GM19025 (cell line): ENCODE measurements around the gene HMX1.

ENCODE experiments used
- ATAC-seq: cut with Tn5 transposase; IDR thresholded peaks from one replicate; pipeline ENCODE4 v1.9.1; 2021; ENCODE audit warnings: mild to moderate bottlenecking, low read depth, moderate library complexity; ENCODE audit not compliant: unreplicated experiment

Gene HMX1

DNA sequence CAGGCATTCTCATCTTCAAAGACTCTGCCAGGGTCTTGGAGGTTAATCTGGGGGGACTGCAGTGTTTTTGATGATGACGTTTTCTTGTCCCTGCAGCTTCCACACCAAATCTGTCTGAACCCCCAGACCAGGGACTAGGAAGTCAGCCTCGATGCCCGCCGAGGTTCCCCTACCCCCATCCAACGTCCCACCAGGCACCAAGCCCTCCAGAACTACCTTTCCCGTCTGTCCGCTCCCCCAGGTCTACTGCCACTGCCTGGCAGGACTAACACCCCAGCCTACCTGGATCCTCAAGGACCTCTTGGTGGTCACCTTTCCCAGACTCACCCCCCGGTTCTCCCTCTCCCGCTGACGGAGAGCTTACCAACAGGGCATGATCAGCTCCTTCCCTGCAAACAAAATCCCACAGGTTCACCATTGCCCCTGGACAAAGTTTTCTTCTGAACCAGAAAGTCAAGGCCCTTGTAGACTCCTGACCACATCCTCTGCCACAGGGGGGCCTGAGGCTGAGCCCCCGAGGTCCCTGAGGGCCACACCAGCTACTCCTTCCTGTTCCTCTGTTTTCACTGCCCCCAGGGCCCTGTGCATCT is 40.9 kb downstream of the HMX1 start:
- no peak for ATAC-seq

DNA sequence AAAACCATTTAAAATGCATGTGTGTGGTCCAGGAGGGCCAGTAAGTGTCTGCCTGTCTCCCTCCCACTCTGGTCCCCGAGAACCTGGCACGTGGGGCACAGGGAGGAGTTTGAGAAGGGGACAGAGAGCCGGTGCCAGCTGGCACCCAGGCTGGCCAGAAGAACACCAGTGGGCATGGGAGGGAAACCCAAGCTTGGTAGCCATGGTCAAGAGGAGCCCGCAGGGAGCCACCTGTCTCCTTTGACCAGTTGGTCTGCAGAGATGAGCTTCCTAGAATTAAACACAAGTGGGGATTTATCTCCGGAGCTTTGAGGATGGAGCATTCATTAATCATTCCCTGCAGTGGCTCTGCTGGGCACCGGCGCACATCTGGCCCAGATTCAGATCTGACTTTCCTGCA is 41.6 kb downstream of the HMX1 start:
- no peak for ATAC-seq

DNA sequence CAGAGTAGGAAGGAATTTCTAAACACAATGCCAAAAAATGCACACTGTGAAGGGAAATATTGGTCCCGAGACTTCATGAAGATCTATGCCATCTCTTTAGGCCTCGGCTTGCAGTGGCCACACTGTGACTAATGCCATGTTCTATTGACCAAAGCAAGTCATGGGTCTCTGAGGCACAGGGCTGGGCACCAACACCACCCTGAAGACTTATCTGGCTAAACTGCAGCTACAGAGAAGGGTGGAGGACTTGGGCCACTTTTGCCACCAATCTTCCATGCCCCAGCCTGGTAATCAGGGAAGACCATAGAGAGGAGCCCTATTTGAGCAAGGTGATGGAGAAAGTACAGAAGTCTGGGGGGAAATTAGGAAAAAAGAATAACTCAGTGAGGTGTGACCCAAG is 42.1 kb downstream of the HMX1 start:
- ATAC-seq, result no peak

DNA sequence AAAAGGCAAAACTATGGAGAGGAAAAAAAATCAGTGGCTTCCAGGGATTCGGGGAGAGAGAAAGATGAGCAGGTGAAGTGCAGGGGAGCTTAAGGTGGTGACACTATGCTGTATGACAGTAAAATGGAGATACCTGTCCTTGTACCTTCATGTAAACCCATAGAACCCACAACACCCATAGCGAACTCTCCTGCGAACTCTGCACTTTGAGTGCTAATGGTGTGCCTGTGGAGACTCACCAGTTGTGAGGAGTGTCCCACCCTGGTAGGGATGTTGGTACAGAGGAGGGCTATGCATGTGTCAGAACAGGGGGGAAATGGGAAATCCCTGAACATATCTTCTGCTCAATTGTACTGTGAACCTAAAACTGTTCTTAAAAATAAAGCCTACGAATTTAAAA is 42.8 kb downstream of the HMX1 start:
- ATAC-seq, result no peak

DNA sequence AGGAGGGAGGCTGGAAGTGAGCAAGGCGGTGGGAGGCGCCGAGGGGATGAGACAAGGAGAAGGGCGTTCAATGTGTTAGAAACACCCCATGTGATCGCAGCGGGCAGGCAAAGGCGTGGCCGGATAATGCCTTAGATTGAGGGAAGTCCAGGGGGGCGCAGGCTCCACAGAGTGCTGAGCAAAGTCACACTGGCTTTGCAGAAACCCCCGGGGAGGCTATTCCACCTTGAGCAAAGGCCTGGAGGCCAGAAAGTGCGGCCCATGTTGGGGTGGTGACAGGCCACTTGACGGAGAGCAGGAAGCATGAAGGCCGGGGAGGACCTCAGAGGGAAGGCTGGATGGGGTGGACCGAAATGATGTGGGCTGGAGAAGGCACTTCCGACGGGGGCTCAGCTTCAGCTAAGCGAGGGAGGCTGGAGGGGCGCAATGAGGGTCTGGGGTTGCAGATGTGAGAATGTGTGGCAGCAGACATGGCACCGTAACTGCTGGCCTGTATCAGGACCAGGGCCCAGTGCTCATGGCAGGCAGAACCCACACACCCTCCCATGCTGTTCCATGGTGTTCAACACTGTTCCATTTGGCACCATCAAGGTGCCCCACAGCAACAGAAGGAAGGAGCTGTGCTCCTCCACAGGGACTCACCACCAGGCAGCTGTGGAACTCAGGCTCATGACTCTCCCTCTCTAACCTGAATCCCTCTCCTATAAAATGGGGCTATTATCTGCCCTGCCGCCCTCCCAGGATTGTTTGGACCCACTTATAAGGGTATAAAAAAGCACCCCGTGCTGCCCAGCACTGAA is 50.3 kb downstream of the HMX1 start:
- no peak for ATAC-seq

DNA sequence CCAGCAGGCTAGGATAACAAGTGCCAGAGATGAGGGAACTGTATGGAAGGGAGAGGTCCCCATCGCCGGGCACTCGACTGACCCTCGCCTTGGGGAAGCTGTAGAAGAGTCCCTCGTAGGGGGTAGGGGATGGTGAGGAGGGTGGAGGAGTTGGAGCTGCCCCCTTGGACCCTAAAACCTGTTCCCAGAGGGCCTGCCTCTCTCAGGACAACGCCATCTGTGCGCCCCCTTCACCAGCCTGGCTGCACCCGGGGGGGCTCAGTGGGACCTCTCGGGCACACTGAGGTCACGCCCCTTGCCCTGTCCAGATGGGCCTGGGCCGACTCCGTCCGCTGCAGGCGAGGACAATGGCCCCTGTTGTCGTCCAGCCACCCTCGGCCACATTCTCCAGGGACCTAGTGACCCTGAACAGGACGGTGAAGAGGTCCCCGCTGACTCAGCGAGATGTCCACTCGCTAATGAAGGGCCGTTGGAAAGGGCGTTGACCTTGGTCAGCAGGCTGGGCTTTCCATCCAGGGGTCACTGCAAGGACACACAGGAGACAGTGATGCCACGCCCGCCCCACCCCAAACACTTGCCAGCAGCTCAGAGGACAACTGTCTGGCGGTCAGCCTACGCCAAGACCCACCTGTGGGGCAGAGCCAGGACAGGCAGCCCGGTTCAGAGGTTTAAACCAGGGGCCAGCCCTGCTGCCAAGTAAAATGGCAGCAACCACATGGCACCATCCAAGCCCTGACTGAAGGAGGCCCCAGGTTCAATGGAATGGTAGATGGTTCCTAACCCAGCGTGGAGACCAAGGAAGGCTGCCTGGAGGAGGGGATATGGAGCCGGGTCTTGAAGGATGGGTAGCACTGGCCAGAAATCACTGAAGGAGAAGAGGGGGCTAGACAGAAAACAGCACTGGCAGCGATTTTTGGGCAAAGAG is 51.2 kb downstream of the HMX1 start:
- no peak for ATAC-seq

DNA sequence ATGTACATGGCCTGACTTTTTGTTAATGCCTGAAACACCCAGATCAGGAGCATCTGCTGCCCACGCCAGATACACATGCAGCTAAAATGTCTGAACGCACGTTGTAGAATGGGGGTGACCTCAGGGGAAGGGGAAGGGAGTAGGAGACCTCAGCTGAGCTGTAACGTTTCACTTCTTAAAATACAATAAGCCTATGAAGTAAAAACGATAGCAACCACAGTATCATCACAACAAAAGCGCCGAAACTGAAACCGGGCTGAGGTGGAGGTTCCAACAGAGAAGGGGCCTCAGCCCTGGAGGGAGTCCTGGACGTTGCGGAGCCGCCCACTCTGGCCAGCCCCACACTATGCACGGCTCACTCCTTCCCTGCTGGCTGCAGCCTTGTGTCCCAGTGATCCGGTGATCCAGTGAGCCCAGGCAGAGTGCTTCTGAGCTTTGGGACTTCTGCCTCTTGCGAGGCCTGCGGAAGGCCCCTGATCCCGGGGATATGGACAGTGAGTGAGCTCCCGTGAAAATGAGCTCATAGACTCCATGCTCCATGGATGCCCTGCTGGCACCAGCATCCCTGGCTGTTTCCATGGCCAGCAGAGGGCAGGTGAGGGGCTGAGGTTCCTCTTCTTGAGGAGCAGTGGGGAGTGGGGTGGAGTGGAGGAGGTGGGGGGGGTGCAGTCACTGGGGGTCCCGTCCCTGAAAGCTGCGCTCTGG is 52.0 kb downstream of the HMX1 start:
- ATAC-seq, result no peak

DNA sequence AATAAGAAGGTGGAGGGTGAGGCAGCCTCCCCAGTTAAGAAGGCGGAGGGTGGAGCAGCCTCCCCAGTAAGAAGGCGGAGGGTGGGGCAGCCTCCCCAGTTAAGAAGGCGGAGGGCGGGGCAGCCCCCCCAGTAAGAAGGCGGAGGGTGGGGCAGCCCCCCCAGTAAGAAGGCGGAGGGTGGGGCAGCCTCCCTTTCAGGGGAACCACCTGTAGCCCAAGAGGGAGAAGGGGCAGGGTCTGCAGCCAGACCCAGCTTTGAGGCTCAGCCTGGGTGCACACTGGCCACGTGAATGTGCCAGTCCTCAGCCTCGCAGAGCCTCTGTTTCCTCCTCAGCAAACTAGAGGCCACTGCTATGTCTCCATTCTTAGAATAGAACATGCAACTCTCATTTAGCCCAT is 52.6 kb downstream of the HMX1 start:
- no peak for ATAC-seq

DNA sequence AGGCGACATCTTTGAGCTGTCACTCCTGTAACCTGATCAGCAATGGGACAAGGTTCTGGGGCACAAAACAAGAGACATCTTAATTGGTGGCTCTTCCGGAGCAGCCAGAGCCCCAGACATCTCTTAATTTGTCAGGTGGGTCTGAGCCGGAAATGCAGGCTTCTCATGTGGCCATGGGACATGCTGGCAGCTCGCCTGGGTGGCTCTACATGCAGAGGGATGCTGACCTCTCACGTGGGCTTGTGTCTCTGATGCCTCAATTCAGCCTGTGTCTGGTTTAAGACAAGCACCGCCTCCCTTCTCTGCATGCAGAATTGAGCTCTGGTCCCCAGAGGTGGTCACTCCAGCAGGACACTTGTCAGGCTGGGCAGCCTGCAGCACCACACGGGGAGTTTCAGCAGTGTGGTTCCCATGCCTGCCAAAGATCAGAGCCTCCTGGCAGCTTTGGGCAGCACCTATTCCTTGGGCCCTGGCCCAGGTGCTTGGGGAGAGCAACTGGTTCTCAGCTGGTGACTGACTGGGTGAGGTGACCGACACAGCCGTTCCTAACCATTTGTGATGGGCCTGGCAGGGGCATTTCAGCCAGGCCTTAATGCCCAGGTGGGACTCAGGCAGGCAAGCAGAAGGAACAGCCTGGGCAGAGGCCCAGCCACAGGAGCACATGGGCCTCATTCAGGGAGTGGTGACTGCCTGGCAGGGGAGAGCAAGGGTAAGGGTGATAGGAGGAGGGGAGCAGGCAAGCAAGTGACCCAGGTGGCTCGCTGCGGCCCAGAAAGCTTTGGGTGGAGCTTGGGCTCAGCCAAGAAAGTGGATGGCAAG is 53.4 kb downstream of the HMX1 start:
- no peak for ATAC-seq

DNA sequence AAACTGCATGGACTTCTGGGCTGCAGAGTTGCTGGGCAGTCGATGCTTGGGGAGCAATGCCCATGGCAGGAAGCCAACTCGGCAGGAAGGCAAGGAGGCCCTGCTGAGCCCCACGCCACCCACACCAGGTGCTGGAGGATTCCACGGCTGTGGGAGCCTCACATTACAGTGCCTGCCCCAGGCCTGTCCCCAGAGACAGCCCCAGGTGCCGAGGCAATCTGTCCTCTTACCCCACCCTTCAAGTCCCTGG is 53.9 kb downstream of the HMX1 start:
- no peak for ATAC-seq

DNA sequence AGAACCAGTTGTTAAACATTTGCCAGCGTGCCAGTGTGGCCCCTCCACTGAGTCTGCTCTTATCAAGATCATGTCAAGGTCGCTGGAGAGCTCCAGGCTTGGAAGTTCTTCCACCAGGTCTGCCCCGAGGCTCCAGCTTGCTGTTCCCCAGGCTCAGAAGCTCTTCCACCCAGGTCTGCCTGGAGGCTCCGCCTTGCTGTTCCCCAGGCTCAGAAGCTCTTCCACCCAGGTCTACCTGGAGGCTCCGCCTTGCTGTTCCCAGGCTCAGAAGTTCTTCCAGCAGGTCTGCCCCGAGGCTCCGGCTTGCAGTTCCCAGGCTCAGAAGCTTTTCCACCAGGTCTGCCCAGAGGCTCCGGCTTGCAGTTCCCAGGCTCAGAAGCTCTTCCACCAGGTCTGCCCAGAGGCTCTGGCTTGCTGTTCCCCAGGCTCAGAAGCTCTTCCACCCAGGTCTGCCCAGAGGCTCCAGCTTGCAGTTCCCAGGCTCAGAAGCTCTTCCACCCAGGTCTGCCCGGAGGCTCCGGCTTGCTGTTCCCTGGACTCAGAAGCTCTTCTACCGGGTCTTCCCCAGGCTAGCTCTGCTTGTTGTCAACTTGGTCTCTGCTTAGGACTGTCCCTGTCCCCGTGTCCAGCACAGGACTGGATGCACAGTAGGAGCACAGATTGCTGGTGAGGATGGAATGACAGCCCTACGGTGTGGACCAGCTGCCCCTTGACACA is 54.4 kb downstream of the HMX1 start:
- ATAC-seq, result no peak
